ENCODE measurements around the gene STIM1.

The STIM1 gene

GRCh38 chr11:3841426-3842350, 13.8 kb upstream of the STIM1 start:
- ATAC-seq, result peak; percentile 85
- TF ChIP-seq ZFP30 (CRISPR knock-in tag; IDR thresholded peaks at IDR 0.05) (no peak), ESRRG (CRISPR knock-in tag; IDR thresholded peaks at IDR 0.05) (no peak), POU6F1 (CRISPR knock-in tag; IDR thresholded peaks at IDR 0.05; ENCODE audit: borderline replicate concordance, low read depth) (0 out of 2 replicates have a peak, but pooled peaks have one; percentile 58)

- no peak for ATAC-seq
- no peak for TF ChIP-seq ZFP3 (CRISPR knock-in tag; IDR thresholded peaks at IDR 0.05)
These were observed 12.1 kb upstream of the STIM1 start for GRCh38 chr11:3843326-3843725.

- ATAC-seq, result no peak
- TF ChIP-seq ZNF8 (CRISPR knock-in tag; IDR thresholded peaks at IDR 0.05), result no peak
- no peak for TF ChIP-seq ZFP3 (CRISPR knock-in tag; IDR thresholded peaks at IDR 0.05)
These were observed 10.2 kb upstream of the STIM1 start for GRCh38 chr11:3845246-3845645.

- no peak for ATAC-seq
- no peak for TF ChIP-seq PATZ1 (CRISPR knock-in tag; IDR thresholded peaks at IDR 0.05; ENCODE audit: borderline replicate concordance)
- no peak for TF ChIP-seq ZNF70 (CRISPR knock-in tag; IDR thresholded peaks at IDR 0.05)
- TF ChIP-seq TOX (CRISPR knock-in tag; IDR thresholded peaks at IDR 0.05; ENCODE audit: borderline replicate concordance), result no peak
- TF ChIP-seq CREB5 (CRISPR knock-in tag; IDR thresholded peaks at IDR 0.05; ENCODE audit: low read depth), result no peak
- TF ChIP-seq CSDC2 (CRISPR knock-in tag; IDR thresholded peaks at IDR 0.05), result no peak
- no peak for TF ChIP-seq PPARA (CRISPR knock-in tag; IDR thresholded peaks at IDR 0.05; ENCODE audit: borderline replicate concordance)
- TF ChIP-seq GLIS3 (CRISPR knock-in tag; IDR thresholded peaks at IDR 0.05), result no peak
- TF ChIP-seq CSRNP3 (CRISPR knock-in tag; IDR thresholded peaks at IDR 0.05), result no peak
- TF ChIP-seq ZFP3 (CRISPR knock-in tag; IDR thresholded peaks at IDR 0.05), result no peak
- no peak for TF ChIP-seq OSR1 (CRISPR knock-in tag; IDR thresholded peaks at IDR 0.05)
- no peak for TF ChIP-seq TSHZ2 (CRISPR knock-in tag; IDR thresholded peaks at IDR 0.05)
- no peak for TF ChIP-seq ARNTL (CRISPR knock-in tag; IDR thresholded peaks at IDR 0.05; ENCODE audit: borderline replicate concordance, low read depth)
These were observed 9.8 kb upstream of the STIM1 start for GRCh38 chr11:3845670-3846069.

Data from SK-N-SH treated with all-trans-retinoic acid at 6 μM for 48 hours (cell line).